Endothelial cell of umbilical vein (primary cell): ENCODE results near the gene ETV7. TPM values are rescaled to one million over a fixed set of nuclear protein-coding genes. Genes with fewer than 3 reads are reported as not detected.

ENCODE experiments used
- BruUV-seq: library from RNA; stranded (reverse); fragments of 400-500 nt; replicated peaks from 2 replicates; lab custom pipeline; 2021; lab: Mats Ljungman, UMichigan
- CTCF ChIA-PET: fragments of 300-600, 350-600 bp; sonication (Branson Sonifier 250); formaldehyde crosslinking; loops from one replicate; lab custom pipeline; 2021; ENCODE audit warnings: antibody characterized with exemption, inconsistent platforms; lab: Charles Lee
- POLR2A ChIA-PET: fragments of 300-600, 350-600 bp; sonication (Branson Sonifier 250); formaldehyde crosslinking; loops from one replicate; lab custom pipeline; 2021; ENCODE audit warnings: antibody characterized with exemption, inconsistent platforms; lab: Charles Lee
- DNase-seq: peaks from one replicate; pipeline ENCODE4 v3.0.0-alpha.2; 2011; ENCODE audit warnings: low read depth, low spot score
- FAIRE-seq: peaks from 2 replicates; lab custom pipeline; 2011; peaks lifted over from hg19 to GRCh38; lab: Jason Lieb, UNC
- H2AFZ ChIP-seq: 2 replicates; pipeline ENCODE4 v1.6.0; 2012; ENCODE audit warnings: low read depth, low read length, control low read depth, inconsistent platforms
- H3K27ac ChIP-seq: 2 replicates; pipeline ENCODE4 v1.5.1; 2011; ENCODE audit warnings: low read depth, mild to moderate bottlenecking, control low read depth, low read length, moderate library complexity; ENCODE audit not compliant: insufficient read depth
- H3K27me3 ChIP-seq, 2 experiments: 2 replicates each; pipeline versions ENCODE4 v1.6.0 to v1.6.1; 2011; ENCODE audit warnings: low read length in 2 of 2, mixed read lengths in 1 of 2; ENCODE audit not compliant: control insufficient read depth in 2 of 2, insufficient read depth in 2 of 2
- H3K36me3 ChIP-seq, 2 experiments: 2 replicates in 1 of 2; 3 replicates in 1 of 2; pipeline ENCODE4 v1.5.1; 2011; ENCODE audit warnings: low read length in 2 of 2, mild to moderate bottlenecking in 1 of 2, moderate library complexity in 1 of 2; ENCODE audit not compliant: control insufficient read depth in 2 of 2, insufficient read depth in 2 of 2; ENCODE audit errors: extremely low read depth in 1 of 2
- H3K4me1 ChIP-seq: 3 replicates; pipeline ENCODE4 v1.5.1; 2011; ENCODE audit warnings: mild to moderate bottlenecking, low read length; ENCODE audit not compliant: control insufficient read depth, insufficient read depth; ENCODE audit errors: extremely low read depth
- H3K4me2 ChIP-seq: 2 replicates; pipeline ENCODE4 v1.6.1; 2011; ENCODE audit warnings: low read length, control low read depth, mixed read lengths; ENCODE audit not compliant: insufficient read depth
- H3K4me3 ChIP-seq, 3 experiments: fragments of 200-600 bp in 1 of 3; sonication (generic), shearing (Covaris generic) in 1 of 3; replicated peaks in 1 of 3; 2 replicates each; pipeline ENCODE4 v1.5.1; 2011 to 2016; ENCODE audit warnings: control low read depth in 3 of 3, low read length in 3 of 3, mild to moderate bottlenecking in 2 of 3, inconsistent platforms in 1 of 3, low read depth in 1 of 3, moderate library complexity in 1 of 3; ENCODE audit not compliant: insufficient read depth in 1 of 3
- H3K79me2 ChIP-seq: 2 replicates; pipeline ENCODE4 v1.6.0; 2012; ENCODE audit warnings: low read length, inconsistent platforms; ENCODE audit not compliant: control insufficient read depth, insufficient read depth
- H3K9ac ChIP-seq: replicated peaks from 2 replicates; pipeline ENCODE3; 2011; ENCODE audit warnings: low read length, control low read depth; ENCODE audit not compliant: insufficient read depth; ENCODE audit errors: extremely low read depth
- H3K9me1 ChIP-seq: replicated peaks from 3 replicates; pipeline ENCODE4 v1.6.0; 2011; ENCODE audit warnings: mild to moderate bottlenecking, low read length; ENCODE audit not compliant: control insufficient read depth, insufficient read depth; ENCODE audit errors: extremely low read depth
- H3K9me3 ChIP-seq: replicated peaks from 2 replicates; pipeline ENCODE4 v1.5.1; 2012; ENCODE audit warnings: low read length, inconsistent platforms; ENCODE audit not compliant: control insufficient read depth, insufficient read depth
- H4K20me1 ChIP-seq: replicated peaks from 2 replicates; pipeline ENCODE3; 2011; ENCODE audit warnings: mild to moderate bottlenecking, low read length; ENCODE audit not compliant: control insufficient read depth, insufficient read depth; ENCODE audit errors: extremely low read depth
- EZH2 ChIP-seq: IDR thresholded peaks from 2 replicates; pipeline ENCODE4 v1.6.1; 2012; ENCODE audit warnings: borderline replicate concordance, low read depth, mild to moderate bottlenecking, moderate library complexity, low read length, inconsistent platforms; ENCODE audit not compliant: severe bottlenecking
- FOS ChIP-seq: IDR thresholded peaks from 2 replicates; pipeline ENCODE4 v1.6.1; 2011; ENCODE audit warnings: mild to moderate bottlenecking, low read length, moderate library complexity, borderline replicate concordance; ENCODE audit not compliant: insufficient read depth
- GATA2 ChIP-seq: IDR thresholded peaks from 2 replicates; pipeline ENCODE4 v1.7.0; 2011; ENCODE audit warnings: low read depth, mild to moderate bottlenecking, moderate library complexity, mixed read lengths, low read length; ENCODE audit not compliant: insufficient read length, insufficient read depth
- JUN ChIP-seq: IDR thresholded peaks from 2 replicates; pipeline ENCODE4 v1.6.1; 2011; ENCODE audit warnings: borderline replicate concordance, low read depth; ENCODE audit not compliant: insufficient read length, insufficient read depth
- MYC ChIP-seq: IDR thresholded peaks from one replicate; pipeline ENCODE4 v1.6.1; 2011; ENCODE audit warnings: mild to moderate bottlenecking, low read depth, low read length
- POLR2A ChIP-seq: IDR thresholded peaks from 2 replicates; pipeline ENCODE4 v1.6.1; 2012; ENCODE audit warnings: low read depth, mild to moderate bottlenecking, control low read depth, low read length
- POLR2AphosphoS5 ChIP-seq: IDR thresholded peaks from 2 replicates; pipeline ENCODE4 v1.6.1; 2012; ENCODE audit warnings: low read depth, mild to moderate bottlenecking, control low read depth, low read length, moderate library complexity; ENCODE audit not compliant: insufficient read depth
- dilution Hi-C: fragments of 300-500 bp; cut with MboI; formaldehyde crosslinking; loops from one replicate; pipeline ENCODE4 v1.15.0; 2019; ENCODE audit warnings: low sequenced_read_pairs; ENCODE audit not compliant: extremely low pct_ligation_motif_present
- intact Hi-C: fragments of 100-400 bp; cut with micrococcal nuclease; formaldehyde crosslinking; loops from one replicate; pipeline ENCODE4 v1.10.0; 2022
- polyA plus RNA-seq, 4 experiments: library from polyadenylated mRNA; depleted of rRNA in 3 of 4; stranded (reverse) in 3 of 4; unstranded in 1 of 4; fragments of >200 nt; gene quantifications; 2 replicates each; pipeline versions ENCODE4 v1.2.1 to v1.2.3, GENCODE V29; 2011 to 2012; ENCODE audit warnings: missing spikeins in 1 of 4
- total RNA-seq: library from RNA; stranded (reverse); gene quantifications from 2 replicates; pipeline ENCODE4 v1.2.3, GENCODE V29; 2021
- TF ChIP-seq, protein P1 (sequence below): IDR thresholded peaks from 2 replicates; pipeline ENCODE4 v1.6.1; 2011; ENCODE audit not compliant: insufficient read depth, insufficient read length
- TF ChIP-seq, protein P2 (sequence below), 2 donors: IDR thresholded peaks; 1 replicate in 1 of 2; 2 replicates in 1 of 2; pipeline ENCODE4 v1.5.1; 2011; ENCODE audit warnings: low read length in 2 of 2, mild to moderate bottlenecking in 2 of 2, moderate library complexity in 2 of 2, control low read depth in 1 of 2, inconsistent platforms in 1 of 2, low read depth in 1 of 2; ENCODE audit not compliant: insufficient read depth in 1 of 2; ENCODE audit errors: extremely low read depth in 1 of 2

Gene ETV7
- total and polyA plus RNA-seq, 2 donors (not counting 3 experiments of a cell fraction or from before 2014, with no cell fraction given): 0.23 to 0.58 TPM

DNA sequence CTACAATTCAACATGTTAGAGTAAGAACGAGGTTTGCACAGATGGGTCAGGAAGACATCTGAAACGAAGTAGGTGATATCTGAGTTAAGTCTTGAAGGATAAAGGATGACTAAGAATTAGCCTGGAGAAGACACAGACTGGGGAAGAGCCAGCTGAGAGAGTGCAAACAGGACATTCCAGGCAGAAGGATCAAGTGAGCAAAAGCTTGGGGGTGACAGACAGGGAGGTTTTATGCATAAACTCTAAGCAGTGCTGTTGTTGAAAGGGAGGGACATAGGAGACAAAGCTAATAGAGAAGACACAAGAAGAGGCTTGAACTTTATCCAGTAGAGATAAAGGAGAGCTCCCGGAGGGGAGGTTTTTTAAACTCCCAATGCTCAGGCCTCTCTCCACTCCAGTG lies 15.0 kb upstream of the ETV7 start:
- ChIA-PET POLR2A (no interaction called here), CTCF (interaction anchor here (1.0 to 1.6 kb wide), 5 partner anchors 11 to 100 kb away, joined by 3 to 6 read pairs (median 4); no protein-coding TSS in a partner anchor)
- Histone ChIP-seq H3K36me3 (no peaks in the 10 kb centered on the region), H3K9ac (no peak overlapping the region), H4K20me1 (no peaks in the 10 kb centered on the region), H3K4me1 (no peaks in the 10 kb centered on the region), H3K9me1 (no peaks in the 10 kb centered on the region), H3K9me3 (no peaks in the 10 kb centered on the region), H3K4me3 (no peak overlapping the region), H3K27ac (no peak overlapping the region), H3K79me2 (no peaks in the 10 kb centered on the region), H3K27me3 (peaks cover 3 to 15% of the 10 kb centered on the region in 2 experiments), H3K4me2 (no peak overlapping the region), H2AFZ (no peak overlapping the region)
- BruUV-seq: no TSS peak
- dilution Hi-C loops (no loop called here), intact Hi-C loops (no loop called here)
- no peak for FAIRE-seq
- TF ChIP-seq, protein P1, sequence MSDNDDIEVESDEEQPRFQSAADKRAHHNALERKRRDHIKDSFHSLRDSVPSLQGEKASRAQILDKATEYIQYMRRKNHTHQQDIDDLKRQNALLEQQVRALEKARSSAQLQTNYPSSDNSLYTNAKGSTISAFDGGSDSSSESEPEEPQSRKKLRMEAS: no peak
- no peak for TF ChIP-seq MYC
- TF ChIP-seq, protein P2, sequence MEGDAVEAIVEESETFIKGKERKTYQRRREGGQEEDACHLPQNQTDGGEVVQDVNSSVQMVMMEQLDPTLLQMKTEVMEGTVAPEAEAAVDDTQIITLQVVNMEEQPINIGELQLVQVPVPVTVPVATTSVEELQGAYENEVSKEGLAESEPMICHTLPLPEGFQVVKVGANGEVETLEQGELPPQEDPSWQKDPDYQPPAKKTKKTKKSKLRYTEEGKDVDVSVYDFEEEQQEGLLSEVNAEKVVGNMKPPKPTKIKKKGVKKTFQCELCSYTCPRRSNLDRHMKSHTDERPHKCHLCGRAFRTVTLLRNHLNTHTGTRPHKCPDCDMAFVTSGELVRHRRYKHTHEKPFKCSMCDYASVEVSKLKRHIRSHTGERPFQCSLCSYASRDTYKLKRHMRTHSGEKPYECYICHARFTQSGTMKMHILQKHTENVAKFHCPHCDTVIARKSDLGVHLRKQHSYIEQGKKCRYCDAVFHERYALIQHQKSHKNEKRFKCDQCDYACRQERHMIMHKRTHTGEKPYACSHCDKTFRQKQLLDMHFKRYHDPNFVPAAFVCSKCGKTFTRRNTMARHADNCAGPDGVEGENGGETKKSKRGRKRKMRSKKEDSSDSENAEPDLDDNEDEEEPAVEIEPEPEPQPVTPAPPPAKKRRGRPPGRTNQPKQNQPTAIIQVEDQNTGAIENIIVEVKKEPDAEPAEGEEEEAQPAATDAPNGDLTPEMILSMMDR (IDR thresholded peaks at IDR 0.05; ENCODE audit: extremely low read depth in 1 of 2, insufficient read depth in 1 of 2, low read depth in 1 of 2, low read length in 2 of 2): no peak
- no peak for TF ChIP-seq EZH2
- no peak for TF ChIP-seq JUN
- no peak for TF ChIP-seq FOS
- no peak for TF ChIP-seq POLR2A
- no peak for TF ChIP-seq POLR2AphosphoS5
- no peak for TF ChIP-seq GATA2
- no peak for DNase-seq
